Measurements from ENCODE around the gene GCN1.
A peak's percentile ranks its signal among the peaks of the same experiment; 100 is the strongest.

The GCN1 gene

GRCh38 chr12:120227233-120228040 lies 32.9 kb upstream of the GCN1 start:
- no peak for DNase-seq (ENCODE audit: low read depth in 1 of 2, low spot score in 1 of 2)
- H3K27ac ChIP-seq (replicated peaks), result no peak overlapping the region
- TF ChIP-seq POLR2AphosphoS5 (IDR thresholded peaks at IDR 0.05; ENCODE audit: low read depth) (no peak), CTCF (IDR thresholded peaks at IDR 0.05; ENCODE audit: insufficient read depth, low read length) (no peak), GABPA (IDR thresholded peaks at IDR 0.05; ENCODE audit: low read depth) (no peak), REST (IDR thresholded peaks at IDR 0.05; ENCODE audit: insufficient replicate concordance, low read depth) (no peak), SPI1 (IDR thresholded peaks at IDR 0.05; ENCODE audit: borderline replicate concordance, low read depth) (no peak)
- H3K4me3 ChIP-seq (replicated peaks; ENCODE audit: insufficient read depth, low read length), result no peak overlapping the region
- H3K27me3 ChIP-seq (ENCODE audit: insufficient read depth, poor library complexity, severe bottlenecking), result peaks cover 16% of the 10 kb centered on the region

GRCh38 chr12:120225852-120226640 lies 31.5 kb upstream of the GCN1 start:
- peak in 1 of 2 experiments; percentile 60 for DNase-seq (ENCODE audit: low read depth in 1 of 2, low spot score in 1 of 2)
- TF ChIP-seq CTCF (IDR thresholded peaks at IDR 0.05; ENCODE audit: insufficient read depth, low read length) (no peak), SPI1 (IDR thresholded peaks at IDR 0.05; ENCODE audit: borderline replicate concordance, low read depth) (no peak), REST (IDR thresholded peaks at IDR 0.05; ENCODE audit: insufficient replicate concordance, low read depth) (no peak), GABPA (IDR thresholded peaks at IDR 0.05; ENCODE audit: low read depth) (no peak), POLR2AphosphoS5 (IDR thresholded peaks at IDR 0.05; ENCODE audit: low read depth) (no peak)

GRCh38 chr12:120225200-120225558 lies 30.7 kb upstream of the GCN1 start:
- Histone ChIP-seq H3K27me3 (ENCODE audit: insufficient read depth, poor library complexity, severe bottlenecking) (peaks cover 16% of the 10 kb centered on the region), H3K27ac (replicated peaks) (no peak overlapping the region), H3K4me3 (replicated peaks; ENCODE audit: insufficient read depth, low read length) (no peak overlapping the region)
- no peak for TF ChIP-seq SPI1 (IDR thresholded peaks at IDR 0.05; ENCODE audit: borderline replicate concordance, low read depth)
- no peak for DNase-seq (ENCODE audit: low read depth in 1 of 2, low spot score in 1 of 2)

More at GRCh38 chr12:120225852-120226640, 31.5 kb upstream of the GCN1 start:
- Histone ChIP-seq H3K27me3 (ENCODE audit: insufficient read depth, poor library complexity, severe bottlenecking) (peaks cover 16% of the 10 kb centered on the region), H3K27ac (replicated peaks) (no peak overlapping the region), H3K4me3 (replicated peaks; ENCODE audit: insufficient read depth, low read length) (no peak overlapping the region)

All from HL-60 (cell line).